GM19452 (cell line): ENCODE measurements around the gene PCF11.
"Not testable (repeated sequence)": the region's sequence is repeated elsewhere in the genome, so short reads cannot be mapped to it uniquely, and the experiment has no call there.

Source experiments
- ATAC-seq: cut with Tn5 transposase; IDR thresholded peaks from one replicate; pipeline ENCODE4 v1.9.1; 2021; ENCODE audit not compliant: unreplicated experiment

The PCF11 gene

GRCh38 chr11:83156996-83157593, at the start of gene PCF11:
Gene PCF11, plus strand, starts transcription at chr11:83157131. Its CDS starts 309 bp downstream, at chr11:83157440.
- ATAC-seq, result peak; percentile 1

- no peak for ATAC-seq
These were observed 44.0 kb upstream of the PCF11 start for GRCh38 chr11:83112886-83113285.

GRCh38 chr11:83115026-83115425, 41.9 kb upstream of the PCF11 start:
- no peak for ATAC-seq

GRCh38 chr11:83115551-83115950, 41.4 kb upstream of the PCF11 start:
- ATAC-seq, result no peak

GRCh38 chr11:83116015-83116641, 40.8 kb upstream of the PCF11 start:
- no peak for ATAC-seq

GRCh38 chr11:83118814-83119213, 38.1 kb upstream of the PCF11 start:
- no peak for ATAC-seq

GRCh38 chr11:83119216-83119615, 37.7 kb upstream of the PCF11 start:
- no peak for ATAC-seq

GRCh38 chr11:83120327-83120726, 36.6 kb upstream of the PCF11 start:
- no peak for ATAC-seq

- ATAC-seq, result no peak
These were observed 34.9 kb upstream of the PCF11 start for GRCh38 chr11:83122050-83122449.

- ATAC-seq, result no peak
These were observed 34.2 kb upstream of the PCF11 start for GRCh38 chr11:83122766-83123165.

- ATAC-seq, result no peak
These were observed 32.1 kb upstream of the PCF11 start for GRCh38 chr11:83124636-83125424.

GRCh38 chr11:83125577-83125976, 31.4 kb upstream of the PCF11 start:
- ATAC-seq, result no peak

- no peak for ATAC-seq
These were observed 29.7 kb upstream of the PCF11 start for GRCh38 chr11:83127310-83127637.

- ATAC-seq, result no peak
These were observed 24.7 kb upstream of the PCF11 start for GRCh38 chr11:83132191-83132590.

- ATAC-seq, result not testable (repeated sequence)
These were observed 23.7 kb upstream of the PCF11 start for GRCh38 chr11:83133266-83133665.

- ATAC-seq, result no peak
These were observed 17.6 kb upstream of the PCF11 start for GRCh38 chr11:83139310-83139709.

- peak; percentile 99 for ATAC-seq
These were observed 16.1 kb upstream of the PCF11 start for GRCh38 chr11:83140691-83141455.

GRCh38 chr11:83147895-83148294, 9.0 kb upstream of the PCF11 start:
- ATAC-seq, result no peak

- ATAC-seq, result no peak
These were observed 6.5 kb upstream of the PCF11 start for GRCh38 chr11:83150450-83150849.

GRCh38 chr11:83151274-83151977, 5.5 kb upstream of the PCF11 start:
- ATAC-seq, result no peak

GRCh38 chr11:83152264-83152663, 4.7 kb upstream of the PCF11 start:
- ATAC-seq, result no peak
